Vagina (tissue), 2 donors: ENCODE measurements around the gene GHRL. TPM values are rescaled to one million over a fixed set of nuclear protein-coding genes. Genes with fewer than 3 reads are reported as not detected.

Source experiments
- DNase-seq, 2 donors: peaks; one replicate each; pipeline ENCODE4 v3.0.0-alpha.2; 2017; ENCODE audit errors: extremely low spot score in 2 of 2
- H3K27ac ChIP-seq: fragments of 200-600 bp; sonication (generic); one replicate; pipeline ENCODE4 v1.5.1; 2019
- H3K27me3 ChIP-seq: fragments of 200-600 bp; sonication (generic); one replicate; pipeline ENCODE4 v1.5.1; 2019
- H3K36me3 ChIP-seq, 2 donors: fragments of 200-600 bp; sonication (generic); one replicate each; pipeline ENCODE4 v1.5.1; 2017 to 2019
- H3K4me1 ChIP-seq: fragments of 200-600 bp; sonication (generic); one replicate; pipeline ENCODE4 v1.5.1; 2019
- H3K4me3 ChIP-seq, 2 donors: fragments of 200-600 bp; sonication (generic); 1 replicate in 1 of 2; 2 replicates in 1 of 2; pipeline ENCODE4 v1.5.1; 2016 to 2019
- H3K9me3 ChIP-seq: fragments of 200-600 bp; sonication (generic); one replicate; pipeline ENCODE4 v1.5.1; 2019
- POLR2A ChIP-seq, 2 donors: fragments of 450-650 bp; IDR thresholded peaks; one replicate each; pipeline ENCODE4 v1.6.1; 2017; ENCODE audit warnings: antibody characterized with exemption in 2 of 2, mild to moderate bottlenecking in 2 of 2, moderate library complexity in 2 of 2
- POLR2AphosphoS5 ChIP-seq, 2 donors: sonication (generic); formaldehyde crosslinking; IDR thresholded peaks; one replicate each; pipeline ENCODE4 v1.9.0; 2017; ENCODE audit warnings: antibody characterized with exemption in 2 of 2, mild to moderate bottlenecking in 2 of 2, low read depth in 1 of 2; ENCODE audit not compliant: insufficient read depth in 1 of 2
- intact Hi-C: fragments of 100-400 bp; cut with DNase I; formaldehyde crosslinking; loops from one replicate; pipeline ENCODE4 v1.15.1; 2023
- total RNA-seq: library from RNA; depleted of rRNA; stranded (reverse); fragments of >200 nt; gene quantifications from one replicate; pipeline ENCODE4 v1.2.3, GENCODE V29; 2016
- TF ChIP-seq, protein P1 (sequence below), 3 experiments: fragments of 450-650 bp in 2 of 3; fragments of 200-600 bp in 1 of 3; sonication (generic) in 1 of 3; IDR thresholded peaks; one replicate each; pipeline ENCODE4 v1.5.1; 2017 to 2019; ENCODE audit warnings: antibody characterized with exemption in 3 of 3, mild to moderate bottlenecking in 2 of 3, moderate library complexity in 2 of 3

Gene GHRL
- total RNA-seq, 1 donor from 2014 or later, result not detected

DNA sequence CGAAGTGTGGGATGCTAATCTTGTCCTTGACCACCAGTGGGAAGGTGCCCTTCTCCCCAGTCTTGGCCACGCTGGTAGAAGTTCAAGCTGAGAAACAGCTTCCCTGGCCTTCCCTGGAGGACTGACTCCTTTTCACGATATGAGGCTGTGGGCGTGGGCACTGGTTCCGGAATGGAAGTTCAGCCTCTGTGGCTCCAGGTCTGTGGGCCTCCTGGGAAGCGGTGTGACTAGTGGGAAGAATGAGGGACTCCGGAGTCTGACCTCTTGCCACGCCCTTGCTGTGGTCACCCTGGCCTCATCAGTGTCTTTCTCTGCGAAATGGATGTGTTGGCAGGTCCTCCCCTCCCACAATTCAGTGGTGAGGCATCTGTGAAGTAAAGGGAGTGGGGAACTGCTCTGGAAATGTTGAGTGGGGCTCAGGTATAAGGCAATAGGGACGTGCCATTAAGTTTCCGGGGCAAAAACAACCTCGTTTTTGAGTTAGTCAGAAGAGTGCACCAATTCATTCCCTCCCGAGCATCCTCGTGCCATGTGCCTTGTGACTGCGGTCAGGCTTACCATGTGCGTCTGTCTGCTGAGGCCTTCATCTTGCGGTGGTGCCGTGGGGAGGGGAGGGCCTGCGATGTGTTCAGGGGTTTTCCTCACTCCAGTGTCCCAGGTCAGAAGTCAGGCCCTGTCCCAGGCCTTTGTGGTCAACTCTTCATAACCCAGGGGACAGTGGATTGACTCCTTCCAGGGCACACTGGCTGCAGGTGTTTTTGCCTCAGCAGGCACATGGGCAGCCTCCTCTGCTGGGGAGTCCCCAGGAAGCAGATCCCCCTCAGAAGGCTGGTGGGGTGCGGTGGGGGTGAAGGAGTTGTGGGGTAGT, 40.0 kb upstream of the GHRL start:
- no peak for DNase-seq
- Histone ChIP-seq H3K36me3 (no peaks in the 10 kb centered on the region), H3K27ac (no peak overlapping the region), H3K27me3 (no peaks in the 10 kb centered on the region), H3K4me1 (no peaks in the 10 kb centered on the region), H3K9me3 (no peaks in the 10 kb centered on the region), H3K4me3 (no peak overlapping the region)
- TF ChIP-seq POLR2AphosphoS5 (IDR thresholded peaks at IDR 0.05; ENCODE audit: insufficient read depth in 1 of 2, low read depth in 1 of 2) (no peak), POLR2A (IDR thresholded peaks at IDR 0.05) (no peak)
- TF ChIP-seq, protein P1, sequence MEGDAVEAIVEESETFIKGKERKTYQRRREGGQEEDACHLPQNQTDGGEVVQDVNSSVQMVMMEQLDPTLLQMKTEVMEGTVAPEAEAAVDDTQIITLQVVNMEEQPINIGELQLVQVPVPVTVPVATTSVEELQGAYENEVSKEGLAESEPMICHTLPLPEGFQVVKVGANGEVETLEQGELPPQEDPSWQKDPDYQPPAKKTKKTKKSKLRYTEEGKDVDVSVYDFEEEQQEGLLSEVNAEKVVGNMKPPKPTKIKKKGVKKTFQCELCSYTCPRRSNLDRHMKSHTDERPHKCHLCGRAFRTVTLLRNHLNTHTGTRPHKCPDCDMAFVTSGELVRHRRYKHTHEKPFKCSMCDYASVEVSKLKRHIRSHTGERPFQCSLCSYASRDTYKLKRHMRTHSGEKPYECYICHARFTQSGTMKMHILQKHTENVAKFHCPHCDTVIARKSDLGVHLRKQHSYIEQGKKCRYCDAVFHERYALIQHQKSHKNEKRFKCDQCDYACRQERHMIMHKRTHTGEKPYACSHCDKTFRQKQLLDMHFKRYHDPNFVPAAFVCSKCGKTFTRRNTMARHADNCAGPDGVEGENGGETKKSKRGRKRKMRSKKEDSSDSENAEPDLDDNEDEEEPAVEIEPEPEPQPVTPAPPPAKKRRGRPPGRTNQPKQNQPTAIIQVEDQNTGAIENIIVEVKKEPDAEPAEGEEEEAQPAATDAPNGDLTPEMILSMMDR (IDR thresholded peaks at IDR 0.05), result no peak
- intact Hi-C loops, result no loop called here

DNA sequence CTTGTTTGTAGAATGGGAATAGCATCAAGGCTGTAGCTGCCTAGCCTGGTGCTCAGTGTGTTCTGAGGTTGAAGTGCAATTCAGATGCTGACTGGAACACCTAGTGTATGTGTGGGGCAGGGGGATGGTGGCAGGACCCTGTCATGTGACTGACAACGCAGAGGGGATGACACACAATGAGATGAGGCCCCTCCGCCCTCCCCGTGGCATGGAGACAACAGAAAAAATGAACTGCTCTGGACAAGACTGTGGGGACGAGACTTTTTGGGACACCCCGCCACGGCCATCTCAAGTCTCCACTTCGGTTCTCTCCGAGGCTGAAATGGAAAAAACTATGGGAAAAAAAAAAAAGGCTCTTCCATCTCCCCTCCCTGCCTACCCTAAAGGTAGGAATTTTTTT, 38.6 kb upstream of the GHRL start:
- H3K27ac ChIP-seq, result no peak overlapping the region
- H3K9me3 ChIP-seq, result no peaks in the 10 kb centered on the region
- no peaks in the 10 kb centered on the region for H3K4me1 ChIP-seq
- TF ChIP-seq, protein P1 (IDR thresholded peaks at IDR 0.05), result no peak
- TF ChIP-seq POLR2A (IDR thresholded peaks at IDR 0.05) (no peak), POLR2AphosphoS5 (IDR thresholded peaks at IDR 0.05; ENCODE audit: insufficient read depth in 1 of 2, low read depth in 1 of 2) (no peak)
- DNase-seq, result no peak
- no peaks in the 10 kb centered on the region for H3K36me3 ChIP-seq
- intact Hi-C loops, result no loop called here
- no peaks in the 10 kb centered on the region for H3K27me3 ChIP-seq
- H3K4me3 ChIP-seq, result no peak overlapping the region

DNA sequence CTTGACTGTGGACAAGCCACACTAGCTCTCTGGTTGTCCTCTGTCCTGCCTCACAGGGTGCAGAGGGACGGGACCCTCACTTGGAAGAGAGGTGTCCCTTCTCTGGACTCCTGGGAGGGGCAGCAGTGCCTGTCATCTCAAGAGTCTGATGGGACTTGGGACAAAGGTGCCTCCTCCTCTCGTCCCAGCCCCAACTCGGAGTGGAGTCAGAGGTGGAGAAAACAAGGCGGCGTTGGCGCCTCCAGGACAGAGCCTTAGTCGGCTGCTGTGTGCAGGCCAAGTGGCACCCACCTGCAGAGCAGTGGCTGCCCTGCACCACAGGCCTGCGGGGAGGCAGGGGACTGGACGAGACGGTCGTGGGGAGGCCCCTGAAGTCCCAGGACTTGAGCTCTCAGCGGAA, 37.6 kb upstream of the GHRL start:
- H3K27me3 ChIP-seq, result no peaks in the 10 kb centered on the region

DNA sequence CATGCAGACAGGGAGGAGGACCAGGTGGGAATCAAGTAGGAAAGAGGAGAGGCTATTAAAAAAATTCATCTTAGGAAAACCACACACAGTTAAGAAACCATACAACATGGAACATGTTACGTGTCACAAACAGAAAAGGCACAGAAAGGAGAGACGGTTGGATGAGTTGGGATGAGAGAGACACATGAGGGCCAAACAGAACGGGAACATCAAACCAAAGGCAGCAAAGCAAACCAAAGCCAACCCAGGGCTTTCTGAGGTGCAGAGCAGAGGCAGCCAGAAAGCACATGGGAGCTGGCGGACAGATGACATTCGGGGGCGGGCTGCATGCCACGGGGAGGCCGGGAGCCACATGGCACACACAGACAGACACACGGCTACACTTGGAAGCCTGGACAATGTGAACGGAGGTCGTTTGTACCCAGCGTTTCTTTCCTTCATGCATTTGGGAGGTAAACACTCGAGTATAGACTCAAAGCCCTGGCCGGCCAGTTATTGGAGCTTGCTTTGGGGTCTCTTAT, 36.8 kb upstream of the GHRL start:
- H3K9me3 ChIP-seq, result no peaks in the 10 kb centered on the region
- TF ChIP-seq, protein P1 (IDR thresholded peaks at IDR 0.05), result no peak
- no peak for TF ChIP-seq POLR2AphosphoS5 (IDR thresholded peaks at IDR 0.05; ENCODE audit: insufficient read depth in 1 of 2, low read depth in 1 of 2)
- TF ChIP-seq POLR2A (IDR thresholded peaks at IDR 0.05), result no peak
- no peaks in the 10 kb centered on the region for H3K27me3 ChIP-seq
- DNase-seq, result no peak
- intact Hi-C loops, result no loop called here
- H3K36me3 ChIP-seq, result no peaks in the 10 kb centered on the region
- H3K4me3 ChIP-seq, result no peak overlapping the region
- no peak overlapping the region for H3K27ac ChIP-seq
- H3K4me1 ChIP-seq, result no peaks in the 10 kb centered on the region

More for the DNA sequence above, 37.6 kb upstream of the GHRL start:
- TF ChIP-seq, protein P1 (IDR thresholded peaks at IDR 0.05), result no peak
- TF ChIP-seq POLR2A (IDR thresholded peaks at IDR 0.05), result no peak
- no peak for TF ChIP-seq POLR2AphosphoS5 (IDR thresholded peaks at IDR 0.05; ENCODE audit: insufficient read depth in 1 of 2, low read depth in 1 of 2)
- no peaks in the 10 kb centered on the region for H3K4me1 ChIP-seq
- no peaks in the 10 kb centered on the region for H3K36me3 ChIP-seq
- intact Hi-C loops, result no loop called here
- no peaks in the 10 kb centered on the region for H3K9me3 ChIP-seq
- no peak overlapping the region for H3K4me3 ChIP-seq
- H3K27ac ChIP-seq, result no peak overlapping the region
- DNase-seq, result no peak
